IMR-90 (cell line): Measurements from ENCODE around the gene PDE6B.

ENCODE experiments used
- BHLHE40 ChIP-seq: fragments of 150-350 bp; IDR thresholded peaks from 2 replicates; pipeline ENCODE4 v1.6.1; 2016; ENCODE audit warnings: mild to moderate bottlenecking, low read depth, low read length
- CHD1 ChIP-seq: IDR thresholded peaks from 2 replicates; pipeline ENCODE4 v1.6.1; 2012; ENCODE audit warnings: low read depth, low read length, improper control_type of control experiment
- CTCF ChIP-seq: conservative IDR thresholded peaks from 2 replicates; pipeline ENCODE4 v1.5.1; 2012; ENCODE audit warnings: mild to moderate bottlenecking, low read depth, low read length, improper control_type of control experiment
- POLR2A ChIP-seq: IDR thresholded peaks from 2 replicates; pipeline ENCODE4 v1.6.1; 2012; ENCODE audit warnings: mild to moderate bottlenecking, low read depth, low read length
- RCOR1 ChIP-seq: IDR thresholded peaks from 2 replicates; pipeline ENCODE4 v1.6.1; 2012; ENCODE audit warnings: mild to moderate bottlenecking, low read length, improper control_type of control experiment; ENCODE audit not compliant: insufficient replicate concordance
- RFX5 ChIP-seq: IDR thresholded peaks from 2 replicates; pipeline ENCODE4 v1.8.0; 2012; ENCODE audit warnings: low read depth, mild to moderate bottlenecking, low read length, moderate library complexity
- SMC3 ChIP-seq: fragments of 150-350 bp; IDR thresholded peaks from 2 replicates; pipeline ENCODE4 v1.6.1; 2016; ENCODE audit warnings: low read depth, mild to moderate bottlenecking, antibody characterized with exemption, low read length, moderate library complexity
- USF2 ChIP-seq: fragments of 150-350 bp; IDR thresholded peaks from 2 replicates; pipeline ENCODE4 v1.6.1; 2017; ENCODE audit warnings: mild to moderate bottlenecking, antibody characterized with exemption, low read length, low read depth

- no peak for TF ChIP-seq CTCF
- TF ChIP-seq RCOR1 = no peak
- TF ChIP-seq CHD1 = no peak
- TF ChIP-seq POLR2A = no peak; the same call in 1 of the 2 replicates
- TF ChIP-seq BHLHE40 = no peak
- no peak for TF ChIP-seq RFX5
- no peak for TF ChIP-seq USF2
- TF ChIP-seq SMC3 = no peak
Observed at GRCh38 chr4:679104-679481, 53.7 kb downstream of the PDE6B start.
